Suppressor macrophage (primary cell): Measurements from ENCODE around the gene CHMP4B.

Experiments
- DNase-seq, 4 experiments: peaks; one replicate each; pipeline ENCODE4 v3.0.0-alpha.2; 2020 to 2022
- total RNA-seq, 17 experiments: gene quantifications; one replicate each; lab custom pipeline; 2026; ENCODE audit warnings: mixed read lengths in 6 of 17, inconsistent platforms in 3 of 17; lab: John Stamatoyannopoulos, UW

The CHMP4B gene
- 55.6 to 165 (median 76.1) reads per million in 17 experiments for total RNA-seq

- peak; percentile 98 to 99 (median 99) for DNase-seq
Observed at GRCh38 chr20:33810885-33811775, at the start of gene CHMP4B. TSS of gene CHMP4B (plus strand) at chr20:33811348. CDS start at chr20:33811469, 121 bp downstream.

DNA sequence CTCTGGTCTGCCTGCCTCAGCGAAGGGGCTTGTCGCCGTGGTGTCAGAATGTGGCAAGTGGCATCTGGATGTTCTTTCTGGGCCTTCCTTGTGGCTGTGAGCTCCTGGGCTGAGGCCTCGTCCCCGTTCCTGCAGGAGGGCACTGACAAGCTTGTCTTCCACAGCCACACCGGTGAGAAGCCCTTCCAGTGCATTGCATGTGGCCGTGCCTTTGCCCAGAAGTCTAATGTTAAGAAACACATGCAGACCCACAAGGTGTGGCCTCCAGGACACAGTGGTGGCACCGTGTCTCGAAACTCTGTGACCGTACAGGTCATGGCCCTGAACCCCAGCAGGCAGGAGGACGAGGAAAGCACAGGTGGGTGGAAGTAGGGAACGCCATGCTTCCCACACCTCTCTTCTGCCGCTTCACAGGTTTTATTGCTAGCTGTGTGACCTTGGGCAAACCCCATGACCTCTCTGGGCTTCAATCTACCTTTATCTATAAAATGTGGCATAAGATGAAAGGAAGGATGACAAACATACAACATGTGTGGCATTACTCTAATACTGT, 49.4 kb upstream of the CHMP4B start:
- no peak for DNase-seq

GRCh38 chr20:33765099-33765498, 46.0 kb upstream of the CHMP4B start:
- DNase-seq, result no peak

DNA sequence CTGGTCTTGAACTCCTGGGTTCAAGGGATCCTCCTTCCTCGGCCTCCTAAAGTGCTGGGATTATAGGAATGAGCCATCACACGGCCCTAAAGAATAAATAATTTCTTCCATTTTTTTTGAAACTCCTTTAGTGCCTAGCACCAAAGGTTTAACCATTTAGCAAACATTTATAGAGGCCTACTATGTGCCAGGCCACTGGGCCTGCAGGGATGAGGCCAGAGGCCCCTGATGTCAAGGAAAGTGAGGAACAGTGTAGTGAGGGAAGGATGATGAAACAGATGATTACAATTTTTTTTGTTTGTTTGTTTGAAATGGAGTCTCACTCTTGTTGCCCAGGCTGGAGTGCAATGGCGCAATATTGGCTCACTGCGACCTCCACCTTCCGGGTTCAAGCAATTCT, 45.6 kb upstream of the CHMP4B start:
- DNase-seq, result no peak

GRCh38 chr20:33766686-33767085, 44.5 kb upstream of the CHMP4B start:
- no peak for DNase-seq

- no peak for DNase-seq
Observed at GRCh38 chr20:33767777-33768138, 43.4 kb upstream of the CHMP4B start.

GRCh38 chr20:33769043-33769442, 42.1 kb upstream of the CHMP4B start:
- DNase-seq, result no peak

GRCh38 chr20:33770005-33770404, 41.1 kb upstream of the CHMP4B start:
- DNase-seq, result no peak

- no peak for DNase-seq
Observed at GRCh38 chr20:33771938-33772337, 39.2 kb upstream of the CHMP4B start.

DNA sequence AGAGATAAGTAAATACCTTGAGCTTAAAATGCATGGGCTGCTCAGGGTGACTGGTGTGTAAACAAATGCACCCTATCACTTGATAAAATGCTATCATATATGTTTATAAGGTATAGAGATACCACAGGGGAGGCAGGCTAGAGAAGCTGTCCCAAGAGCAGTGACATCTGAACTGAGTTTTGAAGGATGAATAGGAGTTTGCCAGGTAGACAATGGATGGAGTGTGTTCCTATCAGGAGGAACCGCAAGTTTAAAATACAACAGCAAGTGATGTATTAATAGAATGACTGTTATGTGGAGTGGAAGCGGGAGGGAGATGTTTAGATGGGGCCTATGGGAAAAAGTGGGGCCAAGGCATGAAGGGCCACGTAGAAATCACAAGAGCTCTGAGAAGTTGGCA, 38.7 kb upstream of the CHMP4B start:
- DNase-seq, result no peak

- peak; percentile 33 to 65 (median 56) for DNase-seq
Observed at GRCh38 chr20:33773412-33774089, 37.6 kb upstream of the CHMP4B start.

DNA sequence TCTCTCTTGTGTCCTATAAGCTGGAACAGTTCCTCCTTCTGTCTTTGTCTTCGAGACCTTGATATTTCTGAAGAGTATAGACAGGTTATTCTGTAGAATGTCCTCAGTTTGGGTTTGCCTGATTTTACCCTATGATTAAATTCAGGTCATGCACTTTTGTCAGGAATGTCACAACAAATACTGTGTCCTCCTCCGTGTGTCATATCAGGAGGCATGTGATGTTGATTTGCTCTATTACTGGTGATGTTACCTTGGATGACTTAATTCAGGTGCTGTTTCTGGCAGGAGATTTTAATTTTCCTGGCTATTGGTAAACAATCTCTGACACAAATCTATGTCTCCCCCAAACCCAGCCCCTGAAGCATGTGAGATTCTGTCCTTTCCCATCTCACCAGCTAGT, 33.3 kb upstream of the CHMP4B start:
- no peak for DNase-seq

DNA sequence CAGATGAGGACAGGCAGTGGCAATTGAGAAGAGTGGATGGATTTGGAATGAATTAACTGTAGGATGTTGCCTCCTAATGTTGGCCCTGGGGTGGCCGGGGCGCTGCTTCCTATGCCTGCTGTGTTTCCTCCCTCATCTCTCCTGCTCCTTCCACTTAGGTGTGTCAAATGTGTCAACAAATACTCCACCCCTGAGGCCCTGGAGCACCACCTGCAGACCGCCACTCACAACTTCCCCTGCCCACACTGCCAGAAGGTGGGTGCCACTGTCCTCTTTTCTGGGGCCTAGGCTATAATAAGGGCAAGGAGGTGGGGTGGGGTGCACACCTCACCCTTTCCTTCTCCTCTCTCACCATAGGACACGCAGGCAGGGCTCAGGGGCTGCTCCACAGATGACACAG, 30.0 kb upstream of the CHMP4B start:
- no peak for DNase-seq

DNA sequence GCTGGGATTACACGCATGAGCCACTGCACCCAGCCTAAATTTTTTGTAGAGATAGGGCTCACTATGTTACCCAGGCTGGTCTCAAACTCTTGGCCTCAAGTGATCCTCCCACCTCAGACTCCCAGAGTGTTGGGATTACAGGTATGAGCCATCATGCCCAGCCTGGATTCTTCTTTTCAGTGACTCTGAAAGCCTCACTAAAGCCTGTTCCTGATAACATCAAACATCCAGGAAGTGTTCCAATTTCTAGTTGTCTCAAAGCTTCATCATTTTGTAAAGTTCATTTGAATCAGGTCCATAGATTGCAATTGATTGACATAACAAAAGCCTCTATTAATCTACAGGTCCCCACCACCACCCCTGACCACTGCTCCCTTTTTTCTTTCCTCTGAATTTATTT, 29.2 kb upstream of the CHMP4B start:
- no peak for DNase-seq

DNA sequence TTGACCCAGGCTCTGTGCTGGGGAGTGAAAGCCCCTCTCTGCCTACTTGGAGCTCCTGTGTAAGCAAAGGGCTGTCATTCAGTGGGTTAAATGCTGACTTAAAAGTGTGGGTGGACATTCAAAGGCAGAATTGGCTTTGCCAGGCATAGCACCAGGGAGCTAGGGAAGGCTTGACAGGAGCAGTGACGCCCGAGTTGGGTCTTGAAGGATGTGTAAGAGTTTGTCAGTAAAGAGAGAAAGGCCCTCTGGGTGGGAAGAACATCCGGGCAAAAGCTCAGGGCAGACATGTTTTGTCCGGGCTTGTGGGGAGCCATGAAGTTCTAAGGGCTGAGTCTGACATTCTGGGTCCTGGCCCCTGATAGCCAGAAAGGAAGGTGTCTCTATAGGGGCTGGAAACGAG, 27.9 kb upstream of the CHMP4B start:
- DNase-seq, result no peak

DNA sequence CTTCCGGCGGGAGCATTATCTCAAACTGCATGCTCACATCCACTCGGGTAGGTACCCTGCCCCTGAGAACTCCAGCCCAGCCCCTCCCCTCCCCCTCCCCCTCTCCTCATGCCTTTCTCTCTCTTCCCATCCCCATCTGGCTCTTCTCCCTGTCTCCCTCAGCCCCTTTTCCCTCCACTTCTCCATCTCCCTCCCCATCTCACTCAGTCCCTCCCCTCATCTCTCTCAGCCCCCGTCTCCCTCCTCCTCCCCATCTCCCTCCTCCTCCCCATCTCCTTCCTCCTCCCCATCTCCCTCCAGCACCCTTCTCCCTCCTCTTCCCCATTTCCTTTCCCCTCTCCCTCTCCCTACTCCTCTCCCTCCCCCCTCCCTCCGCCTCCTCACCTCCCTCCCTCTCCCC, 27.3 kb upstream of the CHMP4B start:
- no peak for DNase-seq

DNA sequence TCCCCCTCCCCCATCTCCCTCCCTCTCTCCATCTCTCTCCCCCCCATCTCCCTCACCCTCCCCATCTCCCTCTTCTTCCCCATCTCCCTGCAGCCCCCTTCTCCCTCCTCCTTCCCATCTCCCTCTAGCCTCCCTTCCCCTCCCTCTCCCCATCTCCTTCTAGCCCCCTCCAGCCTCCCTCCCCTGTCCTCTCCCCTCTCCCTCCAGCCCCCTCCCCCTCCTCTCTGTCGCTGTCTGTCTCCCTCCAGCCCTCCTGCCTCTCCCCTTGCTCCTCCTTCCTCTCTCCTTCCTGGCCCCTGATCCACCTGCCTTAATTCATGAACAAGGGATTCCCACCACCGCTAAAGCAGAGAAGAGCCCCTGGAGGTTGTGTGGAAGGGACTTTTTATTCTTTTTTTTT, 26.9 kb upstream of the CHMP4B start:
- no peak for DNase-seq

DNA sequence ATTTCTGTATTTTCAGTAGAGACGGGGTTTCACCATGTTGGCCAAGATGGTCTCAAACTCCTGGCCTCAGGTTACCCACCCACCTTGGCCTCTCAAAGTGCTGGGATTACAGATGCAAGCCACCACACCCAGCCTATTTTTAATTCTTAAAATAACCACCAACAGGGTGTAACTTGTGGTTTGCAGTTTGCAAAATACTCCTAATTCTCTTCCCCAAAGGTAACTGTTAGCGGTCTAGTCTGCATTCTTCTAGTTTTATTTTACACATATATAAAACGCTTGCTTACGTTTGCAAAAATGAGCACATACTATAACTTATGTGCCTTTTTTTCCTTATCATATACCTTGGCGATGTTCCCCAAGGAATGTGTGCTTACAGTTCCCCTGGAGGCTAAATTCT, 25.6 kb upstream of the CHMP4B start:
- DNase-seq, result no peak

DNA sequence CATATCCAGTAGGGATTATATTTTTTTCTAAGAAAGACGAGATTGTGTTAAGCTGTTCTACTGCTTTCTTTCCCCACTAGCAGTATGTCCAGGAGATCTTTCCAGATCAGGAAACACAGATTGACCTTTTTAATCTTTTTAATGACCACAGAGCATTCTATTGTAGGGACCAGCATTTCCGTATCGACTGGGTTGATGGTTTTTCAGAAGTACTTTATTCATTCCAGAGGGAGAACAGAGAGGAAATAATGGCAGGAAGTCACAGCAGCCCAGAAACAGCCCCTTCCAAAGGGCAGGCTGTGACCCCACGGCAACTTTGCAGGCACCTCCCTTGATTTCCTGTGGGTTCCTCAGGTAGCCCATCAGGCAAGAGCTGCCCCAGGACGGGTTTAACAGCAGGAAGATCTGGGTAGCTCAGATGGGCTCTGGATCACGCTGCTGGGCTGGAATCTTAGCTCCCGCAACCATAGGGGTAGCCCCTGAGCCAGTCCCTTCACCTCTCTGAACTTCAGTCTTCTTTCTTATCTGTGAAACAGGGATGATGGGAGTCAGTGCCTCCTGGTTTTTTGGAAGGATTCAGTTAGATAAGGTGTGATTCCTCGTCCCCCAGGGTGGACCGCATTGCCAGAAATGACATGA, 23.8 kb upstream of the CHMP4B start:
- no peak for DNase-seq

DNA sequence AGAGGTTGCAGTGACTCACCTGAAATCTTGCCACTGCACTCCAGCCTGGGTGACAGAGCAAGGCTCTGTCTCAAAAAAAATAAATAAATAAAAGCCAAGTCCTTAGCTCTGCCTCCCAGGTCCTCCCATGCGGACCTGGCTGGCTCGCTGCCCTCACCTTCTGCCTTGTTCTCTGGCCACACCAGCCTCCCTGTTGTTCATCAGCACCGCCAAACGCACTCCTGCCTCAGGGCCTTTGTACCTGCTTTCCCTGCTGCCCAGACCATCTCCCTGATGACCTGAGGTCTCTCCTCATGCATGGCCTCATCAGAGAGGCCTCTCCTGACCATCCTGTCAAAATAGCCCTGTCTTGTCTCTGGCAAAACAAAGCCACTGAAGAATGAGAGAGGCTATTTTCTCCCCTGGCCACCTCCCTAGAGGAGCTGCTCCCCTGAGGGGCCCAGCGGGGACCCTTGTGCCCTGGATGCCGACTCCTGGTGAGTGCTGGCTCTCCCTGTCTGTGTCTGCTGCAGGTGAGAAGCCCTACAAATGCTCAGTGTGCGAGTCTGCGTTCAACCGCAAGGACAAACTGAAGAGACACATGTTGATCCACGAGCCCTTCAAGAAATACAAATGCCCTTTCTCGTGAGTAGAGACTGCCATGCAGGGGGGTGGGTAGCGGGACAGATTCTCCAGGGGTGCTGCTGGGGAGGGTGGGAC, 22.6 kb upstream of the CHMP4B start:
- no peak for DNase-seq

DNA sequence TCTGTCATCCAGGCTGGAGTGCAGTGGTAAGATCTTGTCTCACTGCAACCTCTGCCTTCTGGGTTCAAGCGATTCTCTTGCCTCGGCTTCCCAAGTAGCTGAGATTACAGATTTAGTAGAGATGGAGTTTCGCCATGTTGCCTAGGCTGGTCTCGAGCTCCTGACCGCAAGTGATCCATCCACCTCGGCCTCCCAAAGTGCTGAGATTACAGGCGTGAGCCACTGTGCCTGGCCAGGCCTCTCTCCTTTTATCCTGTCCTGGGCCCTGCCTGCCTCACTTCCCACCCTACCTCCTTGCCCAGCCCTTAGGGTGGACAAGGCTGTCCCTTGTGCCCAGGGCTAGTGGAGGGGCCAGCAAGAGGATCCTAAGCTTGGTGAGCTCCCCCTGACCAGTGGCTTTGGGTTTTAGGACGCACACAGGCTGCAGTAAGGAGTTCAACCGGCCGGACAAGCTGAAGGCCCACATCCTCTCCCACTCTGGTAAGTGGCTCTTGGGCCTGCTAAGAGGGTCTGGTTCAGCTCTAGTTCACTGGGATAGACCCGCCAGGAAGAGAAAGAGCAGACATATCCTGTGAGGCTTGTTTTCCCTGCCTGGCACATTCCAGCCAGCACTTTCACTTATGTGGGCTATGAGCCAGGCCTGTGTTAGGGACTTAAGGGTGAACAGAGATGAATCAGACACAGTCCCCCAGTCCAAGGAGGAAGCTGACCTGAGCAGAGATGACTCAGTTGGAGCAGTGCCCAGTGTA, 21.9 kb upstream of the CHMP4B start:
- peak in 3 of 4 experiments; percentile 39 to 52 (median 39) for DNase-seq

GRCh38 chr20:33789858-33790182, 21.3 kb upstream of the CHMP4B start:
- DNase-seq, result no peak
